NCI-H1436 treated with DMSO at 0.1 percent for 48 hours (cell line): ENCODE data around the gene HDAC7.
"Not testable (repeated sequence)": the region's sequence is repeated elsewhere in the genome, so short reads cannot be mapped to it uniquely, and the experiment has no call there.

Source experiments
- DNase-seq: peaks from one replicate; lab custom pipeline; 2025; lab: John Stamatoyannopoulos, UW

HDAC7 gene

GRCh38 chr12:47848853-47849252, 29.1 kb upstream of the HDAC7 start:
- DNase-seq = no peak

GRCh38 chr12:47846294-47846996, 26.7 kb upstream of the HDAC7 start:
- no peak for DNase-seq

GRCh38 chr12:47845081-47845480, 25.4 kb upstream of the HDAC7 start:
- DNase-seq = no peak

GRCh38 chr12:47844264-47845019, 24.7 kb upstream of the HDAC7 start:
- DNase-seq = no peak

GRCh38 chr12:47843226-47843980, 23.7 kb upstream of the HDAC7 start:
- no peak for DNase-seq

GRCh38 chr12:47842543-47842942, 22.8 kb upstream of the HDAC7 start:
- not testable (repeated sequence) for DNase-seq

- DNase-seq = no peak
These were observed 22.2 kb upstream of the HDAC7 start for GRCh38 chr12:47841910-47842309.

GRCh38 chr12:47841501-47841900, 21.8 kb upstream of the HDAC7 start:
- no peak for DNase-seq

GRCh38 chr12:47840571-47840970, 20.9 kb upstream of the HDAC7 start:
- DNase-seq = no peak

- no peak for DNase-seq
These were observed 19.6 kb upstream of the HDAC7 start for GRCh38 chr12:47839214-47839876.

- no peak for DNase-seq
These were observed 18.7 kb upstream of the HDAC7 start for GRCh38 chr12:47838286-47838931.

- DNase-seq = no peak
These were observed 17.8 kb upstream of the HDAC7 start for GRCh38 chr12:47837190-47838171.

GRCh38 chr12:47835831-47836155, 16.1 kb upstream of the HDAC7 start:
- no peak for DNase-seq

GRCh38 chr12:47835006-47835830, 15.5 kb upstream of the HDAC7 start:
- DNase-seq = no peak

- DNase-seq = no peak
These were observed 14.6 kb upstream of the HDAC7 start for GRCh38 chr12:47834199-47834903.

GRCh38 chr12:47833591-47834012, 13.9 kb upstream of the HDAC7 start:
- no peak for DNase-seq

GRCh38 chr12:47832263-47832933, 12.7 kb upstream of the HDAC7 start:
- DNase-seq = no peak

GRCh38 chr12:47829584-47829983, 9.9 kb upstream of the HDAC7 start:
- DNase-seq = no peak
